Gastrocnemius medialis (tissue), 4 donors: ENCODE measurements around the gene PDSS2.

ENCODE experiments used
- CTCF ChIP-seq, 5 experiments: fragments of 450-650 bp in 3 of 5; fragments of 200-600 bp in 2 of 5; sonication (generic) in 2 of 5; IDR thresholded peaks in 4 of 5; conservative IDR thresholded peaks in 1 of 5; 1 replicate in 4 of 5; 2 replicates in 1 of 5; pipeline ENCODE4 v1.5.1; 2016 to 2019; ENCODE audit warnings: antibody characterized with exemption in 5 of 5, mild to moderate bottlenecking in 3 of 5, moderate library complexity in 3 of 5
- POLR2A ChIP-seq, 2 donors: fragments of 450-650 bp; IDR thresholded peaks; one replicate each; pipeline ENCODE4 v1.6.1; 2017; ENCODE audit warnings: antibody characterized with exemption in 2 of 2, mild to moderate bottlenecking in 2 of 2, moderate library complexity in 2 of 2

- no peak for TF ChIP-seq POLR2A (IDR thresholded peaks at IDR 0.05)
- no peak for TF ChIP-seq CTCF (IDR thresholded peaks at IDR 0.05 in 4 of 5, conservative IDR thresholded peaks at IDR 0.05 in 1 of 5)
Measured at GRCh38 chr6:107333491-107333890, 125.9 kb downstream of the PDSS2 start.
